GM21825 (cell line): ENCODE results near the gene CASP8AP2.
"Not testable (repeated sequence)": the region's sequence is repeated elsewhere in the genome, so short reads cannot be mapped to it uniquely, and the experiment has no call there.

Experiments used
- ATAC-seq: cut with Tn5 transposase; IDR thresholded peaks from one replicate; pipeline ENCODE4 v1.9.1; 2021; ENCODE audit warnings: mild to moderate bottlenecking, moderate library complexity; ENCODE audit not compliant: unreplicated experiment

Gene CASP8AP2

DNA sequence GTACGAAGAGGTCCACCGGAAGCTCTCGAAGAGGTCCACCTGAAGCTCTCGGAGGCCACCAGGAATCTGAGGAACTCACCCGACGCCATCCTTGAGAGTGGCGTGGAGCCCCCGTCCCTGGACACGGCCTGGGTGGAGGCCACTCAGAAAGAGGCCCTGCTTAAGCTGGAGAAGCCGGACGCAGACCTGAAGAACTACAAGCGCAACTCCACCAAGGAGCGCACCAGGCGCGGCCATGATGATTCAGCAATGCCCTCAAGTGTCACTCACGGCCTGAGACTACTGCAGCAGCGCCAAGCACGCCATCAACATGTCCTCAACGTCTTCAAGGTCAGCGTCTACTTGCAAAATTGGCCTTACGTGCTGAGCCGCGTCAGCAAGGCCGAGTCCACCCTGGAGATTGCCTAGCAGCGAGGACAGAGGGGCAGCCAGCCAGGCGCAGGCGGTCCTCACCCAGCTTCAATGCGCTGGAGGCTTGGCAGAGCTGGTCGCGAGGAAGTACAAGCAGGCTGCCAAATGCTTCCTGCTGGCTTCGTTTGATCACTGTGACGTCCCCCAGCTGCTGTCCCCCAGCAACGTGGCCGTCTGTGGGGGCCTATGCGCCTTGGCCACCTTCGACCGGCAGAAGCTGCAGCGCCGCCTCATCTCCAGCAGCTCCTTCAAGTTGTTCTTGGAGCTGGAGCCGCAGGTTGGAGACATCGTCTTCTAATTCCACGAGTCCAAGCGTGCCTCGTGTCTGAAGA lies 56.9 kb downstream of the CASP8AP2 start:
- ATAC-seq = no peak

GRCh38 chr6:89887452-89888137 lies 57.9 kb downstream of the CASP8AP2 start:
- no peak for ATAC-seq

- ATAC-seq = no peak
These were observed 58.4 kb downstream of the CASP8AP2 start for GRCh38 chr6:89888138-89888514.

- no peak for ATAC-seq
These were observed 59.2 kb downstream of the CASP8AP2 start for GRCh38 chr6:89888871-89889270.

DNA sequence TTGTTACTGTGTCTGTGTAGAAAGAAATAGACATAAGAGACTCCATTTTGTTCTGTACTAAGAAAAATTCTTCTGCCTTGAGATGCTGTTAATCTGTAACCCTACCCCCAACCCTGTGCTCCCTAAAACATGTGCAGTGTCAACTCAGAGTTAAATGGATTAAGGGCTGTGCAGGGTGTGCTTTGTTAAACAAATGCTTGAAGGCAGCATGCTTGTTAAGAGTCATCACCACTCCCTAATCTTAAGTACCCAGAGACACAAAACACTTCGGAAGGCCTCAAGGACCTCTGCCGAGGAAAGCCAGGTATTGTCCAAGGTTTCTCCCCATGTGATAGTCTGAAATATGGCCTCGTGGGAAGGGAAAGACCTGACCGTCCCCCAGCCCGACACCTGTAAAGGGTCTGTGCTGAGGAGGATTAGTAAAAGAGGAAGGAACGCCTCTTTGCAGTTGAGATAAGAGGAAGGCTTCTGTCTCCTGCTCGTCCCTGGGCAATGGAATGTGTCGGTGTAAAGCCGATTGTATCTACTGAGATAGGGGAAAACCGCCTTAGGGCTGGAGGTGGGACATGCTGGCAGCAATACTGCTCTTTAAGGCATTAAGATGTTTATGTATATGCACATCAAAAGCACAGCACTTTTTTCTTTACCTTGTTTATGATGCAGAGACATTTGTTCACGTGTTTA lies 61.3 kb downstream of the CASP8AP2 start:
- not testable (repeated sequence) for ATAC-seq

DNA sequence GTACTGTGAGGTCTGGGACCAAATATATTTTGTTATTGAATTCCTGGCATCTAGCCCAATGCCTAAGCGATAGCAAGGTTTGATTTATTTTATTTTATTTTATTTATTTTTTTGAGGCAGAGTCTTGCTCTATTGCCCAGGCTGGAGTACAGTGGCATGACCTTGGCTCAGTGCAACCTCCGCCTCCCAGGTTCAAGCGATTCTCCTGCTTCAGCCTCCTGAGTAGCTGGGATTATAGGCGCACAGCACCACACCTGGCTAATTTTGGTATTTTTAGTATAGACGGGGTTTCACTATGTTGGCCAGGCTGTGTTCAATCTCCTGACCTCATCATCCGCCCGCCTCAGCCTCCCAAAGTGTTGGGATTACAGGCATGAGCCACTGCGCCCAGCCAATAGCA lies 62.9 kb downstream of the CASP8AP2 start:
- not testable (repeated sequence) for ATAC-seq

- no peak for ATAC-seq
These were observed 64.5 kb downstream of the CASP8AP2 start, which contains the start of gene GJA10 for GRCh38 chr6:89894169-89894568. Gene GJA10, plus strand, starts transcription at chr6:89894469. Its CDS starts 0 bp downstream, at chr6:89894469.

GRCh38 chr6:89895276-89895874 lies 65.7 kb downstream of the CASP8AP2 start:
- no peak for ATAC-seq

GRCh38 chr6:89910001-89910901 lies 80.6 kb downstream of the CASP8AP2 start:
- not testable (repeated sequence) for ATAC-seq

DNA sequence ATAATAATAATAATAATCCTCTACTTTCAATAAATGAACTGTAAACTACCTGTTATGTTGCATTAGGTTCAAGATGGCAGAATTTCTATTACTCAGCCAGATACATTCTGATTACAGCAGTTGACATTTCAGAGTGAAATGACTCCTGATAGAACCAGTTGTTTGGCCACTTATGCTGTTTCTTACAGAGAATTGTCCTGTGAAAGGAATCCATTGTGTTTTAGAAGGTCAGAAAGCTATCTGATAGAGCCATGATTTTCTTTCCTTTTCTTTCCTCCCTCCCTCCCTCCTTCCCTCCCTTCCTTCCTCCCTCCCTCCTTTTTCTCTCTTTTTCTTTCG lies 81.2 kb downstream of the CASP8AP2 start:
- ATAC-seq = no peak

DNA sequence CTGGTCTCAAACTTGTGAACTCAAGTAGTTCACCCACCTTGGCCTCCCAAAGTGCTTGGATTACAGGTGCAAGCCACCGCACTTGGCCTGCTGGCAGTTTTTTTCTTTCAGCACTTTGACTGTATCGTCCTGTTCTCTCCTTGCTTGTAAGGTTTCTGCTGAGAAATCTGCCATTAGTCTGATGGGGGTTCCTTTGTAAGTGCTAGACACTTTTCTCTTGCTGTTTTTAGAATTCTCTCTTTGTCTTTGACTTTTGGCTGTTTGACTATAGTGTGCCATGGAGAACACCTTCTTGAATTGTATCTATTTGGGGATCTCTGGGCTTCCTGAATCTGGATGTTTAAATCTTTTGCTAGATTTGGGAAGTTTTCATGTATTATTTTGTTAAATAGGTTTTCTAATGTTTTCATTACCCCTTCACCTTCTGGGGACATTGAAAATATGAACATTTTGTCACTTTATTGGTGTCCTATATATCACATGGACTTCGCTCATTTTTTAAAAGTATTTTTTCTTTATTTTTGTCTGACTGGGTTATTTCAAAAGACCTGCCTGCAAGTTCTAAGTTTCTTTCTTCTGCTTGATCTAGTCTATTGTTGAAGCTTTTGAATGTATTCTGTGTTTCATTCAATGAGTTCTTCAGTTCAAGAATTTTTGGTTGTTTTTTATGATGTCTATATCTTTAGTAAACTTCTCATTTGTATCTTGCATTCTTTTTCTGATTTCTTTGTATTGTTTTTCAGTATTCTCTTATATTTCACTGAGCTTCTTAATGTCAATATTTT lies 86.6 kb downstream of the CASP8AP2 start:
- ATAC-seq = no peak

- ATAC-seq = no peak
These were observed 87.5 kb downstream of the CASP8AP2 start for GRCh38 chr6:89917216-89917615.

DNA sequence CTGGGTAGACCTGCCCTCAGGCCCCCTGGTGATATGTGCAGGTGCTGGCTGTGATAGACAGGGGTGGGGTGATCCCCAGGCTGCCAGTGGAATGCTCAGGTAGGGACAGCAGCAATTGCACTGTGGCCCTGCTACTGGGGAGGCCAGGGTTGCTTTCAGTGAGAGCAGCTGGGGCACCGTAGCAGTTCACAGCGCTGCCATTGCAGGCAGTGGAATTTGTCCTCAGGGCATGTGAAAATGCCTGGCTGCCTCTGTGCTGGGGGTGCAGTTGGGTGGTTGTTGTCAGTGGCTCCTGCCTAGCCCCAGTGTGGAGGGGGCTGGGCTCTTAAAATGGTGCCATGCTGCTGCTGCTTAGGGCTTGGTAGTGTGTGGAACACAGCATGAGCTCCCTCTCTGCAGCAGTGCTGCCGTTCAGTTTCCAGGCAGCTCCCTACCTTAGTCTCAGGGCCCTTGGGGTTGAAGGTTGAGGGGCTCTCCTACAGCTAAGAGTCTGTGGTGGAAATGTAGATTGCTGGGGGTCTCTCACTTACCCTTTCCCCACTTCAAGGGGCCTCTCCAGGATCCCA lies 88.2 kb downstream of the CASP8AP2 start:
- no peak for ATAC-seq
